HepG2 (cell line): ENCODE data around the gene WDR91. TPM values are rescaled to one million over a fixed set of nuclear protein-coding genes. Genes with fewer than 3 reads are reported as not detected.
A peak's percentile ranks its signal among the peaks of the same experiment; 100 is the strongest.

Experiments
- CBX5 ChIP-seq: sonication (generic); formaldehyde crosslinking; IDR thresholded peaks from 2 replicates; pipeline ENCODE4 v1.4.0; 2020; ENCODE audit warnings: missing genetic modification reagents, borderline replicate concordance
- ETV5 ChIP-seq: IDR thresholded peaks from 2 replicates; pipeline ENCODE4 v1.6.1; 2018; ENCODE audit warnings: missing biosample characterization, missing genetic modification reagents, inconsistent platforms, borderline replicate concordance
- HES4 ChIP-seq: sonication (generic); formaldehyde crosslinking; IDR thresholded peaks from 2 replicates; pipeline ENCODE4 v1.9.0; 2021; ENCODE audit warnings: mild to moderate bottlenecking, missing genetic modification reagents, borderline replicate concordance
- HNRNPUL1 ChIP-seq: fragments of 200-400 bp; formaldehyde crosslinking; IDR thresholded peaks from 2 replicates; pipeline ENCODE4 v1.6.1; 2017; ENCODE audit warnings: low read depth, mild to moderate bottlenecking, low read length, moderate library complexity
- MTA1 ChIP-seq: sonication (generic); formaldehyde crosslinking; IDR thresholded peaks from 2 replicates; pipeline ENCODE4 v1.4.0; 2020; ENCODE audit warnings: missing genetic modification reagents, mild to moderate bottlenecking, borderline replicate concordance
- PHB2 ChIP-seq: fragments of 450-650 bp; IDR thresholded peaks from 2 replicates; pipeline ENCODE4 v1.6.1; 2018; ENCODE audit not compliant: partially characterized antibody
- PHF20 ChIP-seq: sonication (generic); formaldehyde crosslinking; IDR thresholded peaks from 2 replicates; pipeline ENCODE4 v1.5.0; 2020; ENCODE audit warnings: mild to moderate bottlenecking, missing genetic modification reagents
- POLR2AphosphoS2 ChIP-seq: IDR thresholded peaks from 2 replicates; pipeline ENCODE4 v1.6.1; 2011; ENCODE audit warnings: low read depth, low read length, improper control_type of control experiment
- RARA ChIP-seq: IDR thresholded peaks from 2 replicates; pipeline ENCODE4 v1.6.1; 2016; ENCODE audit warnings: missing genetic modification reagents, missing compliant biosample characterization
- SIN3B ChIP-seq: fragments of 150-350 bp; IDR thresholded peaks from 2 replicates; pipeline ENCODE4 v1.6.1; 2014; ENCODE audit warnings: low read length
- YY1 ChIP-seq: IDR thresholded peaks from 2 replicates; pipeline ENCODE4 v1.6.1; 2011; ENCODE audit warnings: low read length, low read depth, moderate library complexity, mild to moderate bottlenecking; ENCODE audit not compliant: insufficient read depth, insufficient replicate concordance
- ZEB1 ChIP-seq: IDR thresholded peaks from 2 replicates; pipeline ENCODE4 v1.6.1; 2012; ENCODE audit warnings: mild to moderate bottlenecking, low read depth, inconsistent platforms; ENCODE audit not compliant: insufficient replicate concordance
- ZFP36 ChIP-seq: fragments of 150-350 bp; IDR thresholded peaks from 2 replicates; pipeline ENCODE4 v1.6.1; 2018; ENCODE audit warnings: borderline replicate concordance, low read length, low read depth; ENCODE audit not compliant: partially characterized antibody
- ZNF598 ChIP-seq: sonication (generic); formaldehyde crosslinking; IDR thresholded peaks from 2 replicates; pipeline ENCODE4 v1.5.1; 2020; ENCODE audit warnings: mild to moderate bottlenecking, missing genetic modification reagents, borderline replicate concordance
- ZNF629 ChIP-seq: sonication (generic); formaldehyde crosslinking; conservative IDR thresholded peaks from 2 replicates; pipeline ENCODE4 v1.5.0; 2020; ENCODE audit warnings: missing genetic modification reagents
- ZNF660 ChIP-seq: sonication (generic); formaldehyde crosslinking; IDR thresholded peaks from 2 replicates; pipeline ENCODE4 v1.5.1; 2020; ENCODE audit warnings: mild to moderate bottlenecking, low read depth, missing genetic modification reagents, borderline replicate concordance
- ZNF713 ChIP-seq: sonication (generic); formaldehyde crosslinking; IDR thresholded peaks from 2 replicates; pipeline ENCODE4 v1.4.0; 2020; ENCODE audit warnings: mild to moderate bottlenecking, missing genetic modification reagents
- polyA plus RNA-seq, 8 experiments: library from polyadenylated mRNA; depleted of rRNA in 3 of 8; stranded (reverse) in 7 of 8; unstranded in 1 of 8; fragments of >200 nt; fragmentation: Illumina TruSeq in 4 of 8; extraction: Trizol in 4 of 8; gene quantifications; 2 replicates each; pipeline versions ENCODE4 v1.2.1 to v1.2.3, GENCODE V29; 2011 to 2016; ENCODE audit warnings: low read depth in 4 of 8, missing spikeins in 1 of 8, mixed read lengths in 1 of 8; ENCODE audit not compliant: insufficient read depth in 1 of 8
- total RNA-seq, 5 experiments: library from RNA; depleted of rRNA; stranded (reverse); fragments of >200 nt; fragmentation: Illumina TruSeq; extraction: Trizol; gene quantifications; 2 replicates each; pipeline ENCODE4 v1.2.3, GENCODE V29; 2016; ENCODE audit warnings: low read depth in 1 of 5
- TF ChIP-seq, protein P1 (sequence below): sonication (generic); formaldehyde crosslinking; IDR thresholded peaks from 2 replicates; pipeline ENCODE4 v1.4.0; 2020; ENCODE audit warnings: missing genetic modification reagents, mild to moderate bottlenecking, borderline replicate concordance
- TF ChIP-seq, protein P2 (sequence below): sonication (generic); formaldehyde crosslinking; IDR thresholded peaks from 2 replicates; pipeline ENCODE4 v1.5.1; 2020; ENCODE audit warnings: missing genetic modification reagents, mild to moderate bottlenecking, borderline replicate concordance
- TF ChIP-seq, protein P3 (sequence below): sonication (generic); formaldehyde crosslinking; conservative IDR thresholded peaks from 2 replicates; pipeline ENCODE4 v1.4.0; 2020; ENCODE audit warnings: missing genetic modification reagents
- TF ChIP-seq, protein P4 (sequence below): sonication (generic); formaldehyde crosslinking; IDR thresholded peaks from 2 replicates; pipeline ENCODE4 v1.4.0; 2020; ENCODE audit warnings: low read depth, mild to moderate bottlenecking, missing genetic modification reagents

WDR91 gene
- total and polyA plus RNA-seq, 2 of the 13 experiments (the other 11 are each of a cell fraction or from before 2014, with no cell fraction given) = 11.6 to 12.1 TPM

DNA sequence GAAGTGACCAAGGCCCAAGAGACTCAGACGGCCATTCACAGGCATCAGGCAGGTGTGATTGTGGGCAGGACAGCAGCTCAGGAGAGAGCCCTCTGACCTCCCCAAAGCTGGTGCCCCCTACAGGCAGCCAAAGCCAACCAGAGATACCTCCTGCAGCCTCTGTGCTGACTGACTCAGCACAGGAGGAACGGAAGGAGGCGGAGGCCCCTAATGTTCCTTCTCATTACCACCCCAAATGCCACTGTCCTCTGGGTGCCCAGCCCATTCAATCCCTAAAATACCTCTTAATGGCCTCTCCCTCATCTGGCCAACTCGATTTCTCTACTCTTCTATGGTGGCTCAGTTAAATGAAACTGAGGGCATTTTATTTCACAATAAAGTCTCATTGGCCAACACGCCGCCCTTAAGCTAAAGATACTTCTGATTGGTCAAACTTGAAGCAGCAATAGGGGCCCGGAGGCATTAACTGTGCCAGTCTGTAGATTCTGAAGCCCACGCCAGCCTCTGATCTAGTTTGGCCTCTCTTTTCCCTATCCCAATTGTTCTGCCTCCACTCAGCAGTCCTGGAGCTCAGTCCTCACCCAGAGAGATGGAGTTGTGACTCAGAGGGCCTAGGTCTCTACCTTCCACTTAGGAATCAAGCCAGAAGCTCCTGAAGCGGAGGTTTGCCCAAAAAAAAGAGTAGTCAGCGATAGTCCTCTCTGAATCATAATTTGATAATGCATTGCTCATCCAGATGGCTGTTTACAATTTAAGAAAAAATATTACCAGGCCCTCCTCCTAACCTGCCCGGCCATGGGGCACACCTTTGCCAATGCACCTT is 42.0 kb downstream of the WDR91 start (continued):
- TF ChIP-seq, protein P1, sequence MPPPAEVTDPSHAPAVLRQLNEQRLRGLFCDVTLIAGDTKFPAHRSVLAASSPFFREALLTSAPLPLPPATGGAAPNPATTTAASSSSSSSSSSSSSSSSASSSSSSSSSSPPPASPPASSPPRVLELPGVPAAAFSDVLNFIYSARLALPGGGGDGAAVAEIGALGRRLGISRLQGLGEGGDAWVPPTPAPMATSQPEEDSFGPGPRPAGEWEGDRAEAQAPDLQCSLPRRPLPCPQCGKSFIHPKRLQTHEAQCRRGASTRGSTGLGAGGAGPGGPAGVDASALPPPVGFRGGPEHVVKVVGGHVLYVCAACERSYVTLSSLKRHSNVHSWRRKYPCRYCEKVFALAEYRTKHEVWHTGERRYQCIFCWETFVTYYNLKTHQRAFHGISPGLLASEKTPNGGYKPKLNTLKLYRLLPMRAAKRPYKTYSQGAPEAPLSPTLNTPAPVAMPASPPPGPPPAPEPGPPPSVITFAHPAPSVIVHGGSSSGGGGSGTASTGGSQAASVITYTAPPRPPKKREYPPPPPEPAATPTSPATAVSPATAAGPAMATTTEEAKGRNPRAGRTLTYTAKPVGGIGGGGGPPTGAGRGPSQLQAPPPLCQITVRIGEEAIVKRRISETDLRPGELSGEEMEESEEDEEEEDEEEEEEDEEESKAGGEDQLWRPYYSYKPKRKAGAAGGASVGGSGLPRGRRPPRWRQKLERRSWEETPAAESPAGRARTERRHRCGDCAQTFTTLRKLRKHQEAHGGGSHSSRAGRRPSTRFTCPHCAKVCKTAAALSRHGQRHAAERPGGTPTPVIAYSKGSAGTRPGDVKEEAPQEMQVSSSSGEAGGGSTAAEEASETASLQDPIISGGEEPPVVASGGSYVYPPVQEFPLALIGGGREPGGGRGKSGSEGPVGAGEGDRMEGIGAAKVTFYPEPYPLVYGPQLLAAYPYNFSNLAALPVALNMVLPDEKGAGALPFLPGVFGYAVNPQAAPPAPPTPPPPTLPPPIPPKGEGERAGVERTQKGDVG = no peak
- TF ChIP-seq MTA1 (no peak), HES4 (CRISPR knock-in tag) (no peak), ZNF660 (CRISPR knock-in tag) (no peak), ZNF713 (CRISPR knock-in tag) (no peak), ZNF629 (no peak), HNRNPUL1 (no peak), ZNF598 (no peak), PHB2 (no peak), RARA (CRISPR knock-in tag) (no peak), PHF20 (CRISPR knock-in tag) (0 out of 2 replicates have a peak, but pooled peaks have one; percentile 34), ZFP36 (no peak), POLR2AphosphoS2 (peak; percentile 79), SIN3B (no peak), ETV5 (CRISPR knock-in tag) (peak; percentile 23; the same call in 1 of the 2 replicates), CBX5 (CRISPR knock-in tag) (peak; percentile 41; the same call in 1 of the 2 replicates), YY1 (no peak), ZEB1 (peak; percentile 21)
- TF ChIP-seq, protein P2, sequence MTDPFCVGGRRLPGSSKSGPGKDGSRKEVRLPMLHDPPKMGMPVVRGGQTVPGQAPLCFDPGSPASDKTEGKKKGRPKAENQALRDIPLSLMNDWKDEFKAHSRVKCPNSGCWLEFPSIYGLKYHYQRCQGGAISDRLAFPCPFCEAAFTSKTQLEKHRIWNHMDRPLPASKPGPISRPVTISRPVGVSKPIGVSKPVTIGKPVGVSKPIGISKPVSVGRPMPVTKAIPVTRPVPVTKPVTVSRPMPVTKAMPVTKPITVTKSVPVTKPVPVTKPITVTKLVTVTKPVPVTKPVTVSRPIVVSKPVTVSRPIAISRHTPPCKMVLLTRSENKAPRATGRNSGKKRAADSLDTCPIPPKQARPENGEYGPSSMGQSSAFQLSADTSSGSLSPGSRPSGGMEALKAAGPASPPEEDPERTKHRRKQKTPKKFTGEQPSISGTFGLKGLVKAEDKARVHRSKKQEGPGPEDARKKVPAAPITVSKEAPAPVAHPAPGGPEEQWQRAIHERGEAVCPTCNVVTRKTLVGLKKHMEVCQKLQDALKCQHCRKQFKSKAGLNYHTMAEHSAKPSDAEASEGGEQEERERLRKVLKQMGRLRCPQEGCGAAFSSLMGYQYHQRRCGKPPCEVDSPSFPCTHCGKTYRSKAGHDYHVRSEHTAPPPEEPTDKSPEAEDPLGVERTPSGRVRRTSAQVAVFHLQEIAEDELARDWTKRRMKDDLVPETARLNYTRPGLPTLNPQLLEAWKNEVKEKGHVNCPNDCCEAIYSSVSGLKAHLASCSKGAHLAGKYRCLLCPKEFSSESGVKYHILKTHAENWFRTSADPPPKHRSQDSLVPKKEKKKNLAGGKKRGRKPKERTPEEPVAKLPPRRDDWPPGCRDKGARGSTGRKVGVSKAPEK = no peak
- TF ChIP-seq, protein P3, sequence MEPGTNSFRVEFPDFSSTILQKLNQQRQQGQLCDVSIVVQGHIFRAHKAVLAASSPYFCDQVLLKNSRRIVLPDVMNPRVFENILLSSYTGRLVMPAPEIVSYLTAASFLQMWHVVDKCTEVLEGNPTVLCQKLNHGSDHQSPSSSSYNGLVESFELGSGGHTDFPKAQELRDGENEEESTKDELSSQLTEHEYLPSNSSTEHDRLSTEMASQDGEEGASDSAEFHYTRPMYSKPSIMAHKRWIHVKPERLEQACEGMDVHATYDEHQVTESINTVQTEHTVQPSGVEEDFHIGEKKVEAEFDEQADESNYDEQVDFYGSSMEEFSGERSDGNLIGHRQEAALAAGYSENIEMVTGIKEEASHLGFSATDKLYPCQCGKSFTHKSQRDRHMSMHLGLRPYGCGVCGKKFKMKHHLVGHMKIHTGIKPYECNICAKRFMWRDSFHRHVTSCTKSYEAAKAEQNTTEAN (CRISPR knock-in tag) = no peak
- TF ChIP-seq, protein P4, sequence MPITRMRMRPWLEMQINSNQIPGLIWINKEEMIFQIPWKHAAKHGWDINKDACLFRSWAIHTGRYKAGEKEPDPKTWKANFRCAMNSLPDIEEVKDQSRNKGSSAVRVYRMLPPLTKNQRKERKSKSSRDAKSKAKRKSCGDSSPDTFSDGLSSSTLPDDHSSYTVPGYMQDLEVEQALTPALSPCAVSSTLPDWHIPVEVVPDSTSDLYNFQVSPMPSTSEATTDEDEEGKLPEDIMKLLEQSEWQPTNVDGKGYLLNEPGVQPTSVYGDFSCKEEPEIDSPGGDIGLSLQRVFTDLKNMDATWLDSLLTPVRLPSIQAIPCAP (CRISPR knock-in tag) = no peak
